Natural killer cell treated with Interleukin-12 subunit alpha and Interleukin-12 subunit beta and Interleukin-15 and Interleukin-18, amount 100 ng/mL, for 72 hours (primary cell): Measurements from ENCODE around the gene KCNMA1. TPM values are rescaled to one million over a fixed set of nuclear protein-coding genes. Genes with fewer than 3 reads are reported as not detected.

Experiments
- ATAC-seq, 2 donors: fragments of 150-1000 bp; cut with Tn5 transposase in 1 of 2; sonication (Bioruptor Pico), chemical (Tn5 transposase) in 1 of 2; 2 replicates each; pipeline ENCODE4 v1.10.0; 2021
- DNase-seq: peaks from one replicate; pipeline ENCODE4 v3.0.0; 2022; ENCODE audit warnings: low spot score
- H3K27ac Mint-ChIP-seq, 2 donors: 1 replicate in 1 of 2; 2 replicates in 1 of 2; pipeline ENCODE4 v1.8.0; 2022; ENCODE audit warnings: mixed read lengths in 2 of 2, mild to moderate bottlenecking in 1 of 2, moderate library complexity in 1 of 2
- H3K27me3 Mint-ChIP-seq, 2 donors: 1 replicate in 1 of 2; 2 replicates in 1 of 2; pipeline ENCODE4 v1.8.0; 2022; ENCODE audit warnings: mixed read lengths in 2 of 2
- H3K36me3 Mint-ChIP-seq: one replicate; pipeline ENCODE4 v1.8.0; 2022; ENCODE audit warnings: mixed read lengths
- H3K4me1 Mint-ChIP-seq, 2 donors: 1 replicate in 1 of 2; 2 replicates in 1 of 2; pipeline ENCODE4 v1.8.0; 2022; ENCODE audit warnings: low read depth in 2 of 2, mixed read lengths in 2 of 2, mild to moderate bottlenecking in 1 of 2
- H3K4me3 Mint-ChIP-seq: one replicate; pipeline ENCODE4 v1.8.0; 2022; ENCODE audit warnings: mixed read lengths
- H3K9me3 Mint-ChIP-seq: 2 replicates; pipeline ENCODE4 v1.8.0; 2022; ENCODE audit warnings: mixed read lengths
- total RNA-seq, 2 donors: library from RNA; stranded (reverse); gene quantifications; one replicate each; pipeline ENCODE4 v1.2.3, GENCODE V29; 2022

The KCNMA1 gene
- total RNA-seq, 2 donors from 2014 or later = 2.8 TPM; not detected in 1

DNA sequence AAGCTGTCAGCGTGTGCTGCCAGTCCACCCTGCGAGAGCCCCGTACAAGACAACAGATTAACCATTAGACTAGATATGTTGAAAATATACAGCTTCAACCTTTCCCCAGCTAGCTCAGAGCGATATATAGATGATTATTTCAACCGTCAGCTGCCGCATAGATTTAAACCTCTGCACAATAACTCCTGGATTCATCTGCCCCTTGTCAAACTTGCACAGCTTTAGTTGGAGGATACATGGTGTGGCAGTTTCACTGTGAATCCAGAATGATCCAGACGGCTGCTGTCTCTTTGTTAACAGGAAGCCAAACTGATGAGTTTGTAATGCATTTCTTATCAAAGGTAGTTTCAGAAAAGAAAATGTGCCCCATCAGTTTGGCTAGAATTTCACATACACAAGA is 659.7 kb downstream of the KCNMA1 start:
- no peaks in the 10 kb centered on the region for H3K36me3 Mint-ChIP-seq
- H3K4me3 Mint-ChIP-seq = no peak overlapping the region
- H3K27ac Mint-ChIP-seq = no peak overlapping the region
- no peaks in the 10 kb centered on the region for H3K9me3 Mint-ChIP-seq
- peaks cover 7 to 8% of the 10 kb centered on the region in 2 donors for H3K27me3 Mint-ChIP-seq
- ATAC-seq (no peak), DNase-seq (no peak)
- no peaks in the 10 kb centered on the region for H3K4me1 Mint-ChIP-seq

DNA sequence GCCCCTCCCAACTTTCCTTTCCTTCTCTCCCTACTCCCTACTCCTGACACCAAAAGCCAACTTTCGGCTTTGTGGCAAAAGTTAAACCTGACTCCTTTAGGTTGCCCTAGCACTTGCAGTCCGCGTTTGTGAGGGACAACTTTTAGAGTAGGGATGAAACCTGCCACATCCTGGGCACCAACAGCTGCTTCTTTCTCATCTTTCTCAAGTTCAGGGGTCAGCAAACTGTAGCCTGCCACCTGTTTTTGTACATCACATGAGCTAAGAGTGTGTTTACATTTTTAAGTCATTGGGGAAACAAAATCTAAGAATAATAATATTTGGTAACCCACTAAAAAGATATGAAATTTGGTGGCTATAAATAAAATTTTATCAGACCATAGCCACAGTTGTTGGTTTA is 660.6 kb downstream of the KCNMA1 start:
- Mint-ChIP-seq H3K9me3 (no peaks in the 10 kb centered on the region), H3K27me3 (peaks cover 3 to 8% of the 10 kb centered on the region in 2 donors)
- ATAC-seq = no peak

DNA sequence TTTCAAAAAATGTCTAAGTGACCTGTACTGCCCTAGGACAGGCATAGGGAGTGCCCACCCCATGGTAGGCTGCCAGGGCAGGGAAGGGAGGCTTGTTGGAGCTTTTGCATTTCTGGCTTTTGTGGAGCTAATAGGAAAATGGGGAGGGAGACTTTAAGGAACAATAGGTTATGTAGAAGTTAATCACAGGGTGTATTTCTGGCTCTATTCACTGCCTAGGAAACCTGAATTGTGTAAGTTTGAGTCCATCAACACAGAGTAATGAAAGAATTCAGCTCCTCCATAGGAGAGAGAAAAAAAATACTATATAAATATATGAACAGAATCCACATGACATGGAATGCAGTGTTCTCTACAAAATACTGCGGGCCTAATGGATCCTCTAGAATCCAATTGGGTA is 661.5 kb downstream of the KCNMA1 start:
- H3K9me3 Mint-ChIP-seq = no peaks in the 10 kb centered on the region
- H3K4me1 Mint-ChIP-seq = no peaks in the 10 kb centered on the region
- H3K27me3 Mint-ChIP-seq = peaks cover 0 to 8% of the 10 kb centered on the region in 2 donors
- DNase-seq (no peak), ATAC-seq (no peak)
- H3K27ac Mint-ChIP-seq = no peak overlapping the region
- no peak overlapping the region for H3K4me3 Mint-ChIP-seq
- H3K36me3 Mint-ChIP-seq = no peaks in the 10 kb centered on the region

More for the DNA sequence above, 660.6 kb downstream of the KCNMA1 start:
- Mint-ChIP-seq H3K4me3 (no peak overlapping the region), H3K27ac (no peak overlapping the region), H3K4me1 (no peaks in the 10 kb centered on the region), H3K36me3 (no peaks in the 10 kb centered on the region)
- no peak for DNase-seq

DNA sequence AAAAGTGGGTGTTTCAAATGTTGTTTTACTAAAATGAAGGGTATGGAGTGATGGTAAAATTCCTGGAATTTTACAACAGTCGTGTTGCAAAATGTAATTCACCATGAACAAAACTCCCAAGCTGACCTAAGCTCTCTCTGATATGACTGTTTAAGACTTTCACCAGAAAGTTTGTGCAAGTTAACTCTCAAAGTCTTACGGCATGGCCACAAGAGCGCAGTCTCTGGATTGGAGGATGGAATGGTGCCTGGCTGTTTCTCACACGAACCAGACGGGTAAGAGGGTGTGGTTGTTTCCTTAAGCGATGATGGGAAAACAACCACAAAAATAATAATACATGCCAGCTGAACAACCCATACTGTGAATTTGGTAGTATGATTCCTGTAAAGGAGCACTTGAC is 662.5 kb downstream of the KCNMA1 start:
- no peak for ATAC-seq
- H3K36me3 Mint-ChIP-seq = no peaks in the 10 kb centered on the region
- peaks cover 0 to 12% of the 10 kb centered on the region in 2 donors for H3K27me3 Mint-ChIP-seq
- no peak overlapping the region for H3K4me3 Mint-ChIP-seq
- H3K4me1 Mint-ChIP-seq = no peaks in the 10 kb centered on the region
- no peaks in the 10 kb centered on the region for H3K9me3 Mint-ChIP-seq
- DNase-seq = no peak
- H3K27ac Mint-ChIP-seq = no peak overlapping the region

DNA sequence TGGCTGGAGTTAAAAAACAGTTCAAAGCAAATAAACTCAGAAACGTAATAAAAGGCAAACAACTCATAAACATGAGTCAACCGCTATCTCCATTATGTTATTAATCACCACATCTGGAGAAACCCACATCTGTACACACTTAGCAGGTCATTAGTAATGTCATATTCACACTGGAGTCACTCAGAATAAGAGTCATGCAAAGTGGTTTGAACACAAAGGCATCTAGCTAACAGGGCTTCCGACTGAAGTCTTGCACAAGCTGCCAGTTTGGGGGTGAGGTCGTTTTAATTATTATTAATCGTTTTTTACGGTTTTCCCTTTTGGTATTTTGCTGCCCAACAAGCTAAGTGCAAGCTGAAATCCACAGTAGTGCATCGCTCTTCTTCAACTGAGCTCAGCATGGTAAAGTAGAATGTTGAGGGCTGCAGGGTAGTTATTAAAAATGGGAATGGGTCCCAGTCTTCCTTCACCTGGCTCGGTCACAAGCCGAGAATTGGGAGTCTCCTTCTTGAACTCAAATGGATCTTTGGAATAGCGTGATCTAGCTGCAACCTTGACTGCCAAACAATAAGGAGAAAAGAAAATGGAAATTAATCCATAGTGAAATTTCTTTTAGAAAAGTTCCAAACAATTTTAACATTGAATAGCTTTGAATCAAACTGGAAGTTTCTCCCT is 663.5 kb downstream of the KCNMA1 start:
- Mint-ChIP-seq H3K36me3 (no peaks in the 10 kb centered on the region), H3K4me3 (no peak overlapping the region), H3K9me3 (no peaks in the 10 kb centered on the region), H3K4me1 (no peaks in the 10 kb centered on the region), H3K27me3 (peaks cover 0 to 12% of the 10 kb centered on the region in 2 donors), H3K27ac (no peak overlapping the region)
- ATAC-seq (no peak), DNase-seq (no peak)

DNA sequence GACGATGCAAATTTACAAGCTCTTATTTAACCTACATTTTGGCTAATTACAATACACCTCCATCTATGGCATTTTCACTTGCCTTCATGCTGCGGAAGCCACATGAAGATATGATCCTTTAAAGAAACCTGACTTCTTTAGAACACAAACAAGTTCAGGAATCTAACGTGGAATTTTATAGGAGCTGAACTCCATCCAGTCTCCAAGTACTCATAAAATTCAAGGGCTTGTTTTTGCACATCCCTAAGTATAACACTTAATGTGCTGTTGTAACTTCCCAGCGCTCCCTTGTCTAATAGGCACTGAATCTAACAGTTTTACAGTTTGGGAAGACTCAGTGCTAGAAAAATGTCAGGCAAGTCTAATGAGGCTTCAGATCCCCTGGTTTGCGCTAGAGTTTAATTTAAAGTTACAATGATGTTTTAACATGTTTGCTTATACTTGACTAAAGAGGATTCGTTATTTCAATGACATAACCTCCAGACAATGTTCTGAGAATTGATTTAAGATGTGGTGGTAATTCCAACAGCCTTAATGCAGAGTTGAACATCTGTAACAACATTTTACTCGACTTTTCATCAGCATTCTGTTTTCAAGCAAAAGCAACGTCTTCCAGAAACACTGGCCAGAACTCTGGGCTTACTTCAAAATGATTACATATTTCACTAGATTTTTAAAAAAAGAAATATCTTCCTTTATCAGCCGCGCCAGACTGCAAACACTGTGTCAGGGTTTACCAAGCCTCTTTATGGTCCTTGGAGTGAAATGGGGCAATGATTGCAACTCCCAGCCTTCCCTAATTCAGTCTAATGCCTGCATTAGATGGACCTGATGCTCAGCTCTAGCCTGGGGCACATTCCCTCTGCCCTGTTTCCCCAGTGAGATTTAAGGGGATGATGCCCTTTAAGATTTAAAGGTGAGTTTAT is 664.3 kb downstream of the KCNMA1 start:
- Mint-ChIP-seq H3K9me3 (no peaks in the 10 kb centered on the region), H3K27me3 (peaks cover 8 to 12% of the 10 kb centered on the region in 2 donors), H3K4me3 (no peak overlapping the region), H3K27ac (no peak overlapping the region), H3K36me3 (no peaks in the 10 kb centered on the region), H3K4me1 (no peaks in the 10 kb centered on the region)
- DNase-seq (no peak), ATAC-seq (no peak)

DNA sequence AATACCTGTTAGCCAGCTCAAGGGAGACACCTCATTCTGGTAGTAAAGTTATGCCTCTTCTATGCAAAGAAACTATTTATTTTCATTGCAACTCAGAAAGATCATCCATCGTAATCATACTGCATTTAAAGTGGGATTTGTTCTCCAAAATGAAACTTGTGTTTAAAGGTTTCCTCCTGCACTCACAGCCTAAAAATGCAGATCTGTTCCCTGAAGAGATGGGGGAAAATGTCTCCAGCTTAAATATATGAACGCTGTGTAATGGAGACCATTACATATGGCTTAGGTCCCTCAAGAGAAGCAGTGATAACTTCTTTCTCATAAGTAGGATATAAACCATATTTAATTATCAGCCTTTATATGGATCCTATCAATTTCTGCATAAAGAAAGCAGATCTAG is 665.1 kb downstream of the KCNMA1 start:
- Mint-ChIP-seq H3K27me3 (peaks cover 13 to 16% of the 10 kb centered on the region in 2 donors), H3K4me1 (no peaks in the 10 kb centered on the region), H3K4me3 (no peak overlapping the region), H3K27ac (no peak overlapping the region), H3K9me3 (no peaks in the 10 kb centered on the region), H3K36me3 (no peaks in the 10 kb centered on the region)
- ATAC-seq (no peak), DNase-seq (no peak)

DNA sequence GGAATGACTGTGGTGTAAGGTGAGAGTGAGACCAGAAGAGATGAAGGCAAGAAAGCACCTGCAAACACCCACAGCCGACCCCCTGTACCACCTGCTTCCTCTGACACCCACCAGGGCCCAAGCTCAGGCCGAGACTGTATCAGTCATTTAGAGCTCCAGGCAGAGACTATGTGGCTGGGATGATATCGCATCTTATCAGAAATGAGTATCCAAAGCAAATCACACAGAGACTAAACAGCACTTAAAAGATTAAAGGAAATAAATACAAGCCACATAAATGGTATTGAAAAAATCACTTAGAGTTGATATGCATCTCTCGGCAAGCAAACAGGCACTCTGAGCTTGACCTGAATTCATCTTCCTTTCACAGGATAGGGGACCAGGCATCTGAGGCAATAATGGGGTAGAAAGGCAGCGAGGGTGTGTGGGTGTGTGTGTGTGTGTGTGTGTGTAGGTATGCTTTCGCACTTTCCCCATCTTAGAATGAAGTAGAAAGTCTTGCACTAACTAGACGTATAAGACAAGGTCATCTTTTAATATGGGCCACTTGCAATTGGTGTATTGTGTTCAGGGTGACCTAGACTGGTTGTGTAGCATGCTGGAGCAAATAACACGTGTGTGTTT is 665.9 kb downstream of the KCNMA1 start:
- Mint-ChIP-seq H3K27ac (no peak overlapping the region), H3K4me3 (no peak overlapping the region), H3K36me3 (no peaks in the 10 kb centered on the region), H3K4me1 (no peaks in the 10 kb centered on the region), H3K9me3 (no peaks in the 10 kb centered on the region), H3K27me3 (peaks cover 13 to 24% of the 10 kb centered on the region in 2 donors)
- ATAC-seq = no peak
- no peak for DNase-seq

DNA sequence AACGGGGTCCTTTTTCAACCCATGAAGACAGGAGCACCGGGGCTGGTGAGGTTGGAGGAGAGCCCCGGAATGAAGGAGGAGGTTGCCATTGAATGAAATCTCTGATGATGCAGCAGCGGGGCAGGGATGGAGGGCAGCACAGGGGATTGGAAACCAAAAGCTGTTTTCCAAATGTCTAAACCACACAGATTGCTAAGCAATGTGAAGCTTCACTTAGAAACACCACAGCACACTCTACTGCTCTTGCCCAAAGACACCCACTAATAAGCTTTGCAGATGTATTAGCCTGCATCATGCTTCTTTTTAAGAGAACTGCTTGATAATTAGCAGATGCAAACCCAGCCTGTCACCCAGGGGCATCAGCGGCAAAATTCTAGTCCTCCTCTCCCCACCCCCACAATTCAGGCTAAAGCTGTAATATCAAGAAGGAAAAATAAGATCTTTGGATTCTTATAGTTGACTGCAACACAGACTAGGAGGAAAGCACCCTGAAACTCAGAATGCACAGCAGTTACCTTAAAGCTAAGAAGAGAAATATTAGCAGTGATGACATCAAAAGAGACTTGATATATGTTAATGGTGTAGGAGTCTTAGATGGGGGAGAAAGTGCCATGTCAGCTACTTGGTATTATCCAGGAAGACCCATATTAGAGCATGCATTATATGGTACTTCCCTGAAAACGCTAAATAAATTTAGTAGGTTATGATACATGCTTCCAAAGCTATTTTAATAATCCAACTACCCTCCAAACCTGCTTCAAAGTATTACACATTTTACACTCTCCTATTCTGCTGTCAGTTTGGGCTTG is 666.7 kb downstream of the KCNMA1 start:
- Mint-ChIP-seq H3K4me3 (no peak overlapping the region), H3K27ac (no peak overlapping the region), H3K4me1 (no peaks in the 10 kb centered on the region), H3K36me3 (no peaks in the 10 kb centered on the region), H3K9me3 (no peaks in the 10 kb centered on the region), H3K27me3 (peaks cover 13 to 24% of the 10 kb centered on the region in 2 donors)
- DNase-seq (no peak), ATAC-seq (no peak)

DNA sequence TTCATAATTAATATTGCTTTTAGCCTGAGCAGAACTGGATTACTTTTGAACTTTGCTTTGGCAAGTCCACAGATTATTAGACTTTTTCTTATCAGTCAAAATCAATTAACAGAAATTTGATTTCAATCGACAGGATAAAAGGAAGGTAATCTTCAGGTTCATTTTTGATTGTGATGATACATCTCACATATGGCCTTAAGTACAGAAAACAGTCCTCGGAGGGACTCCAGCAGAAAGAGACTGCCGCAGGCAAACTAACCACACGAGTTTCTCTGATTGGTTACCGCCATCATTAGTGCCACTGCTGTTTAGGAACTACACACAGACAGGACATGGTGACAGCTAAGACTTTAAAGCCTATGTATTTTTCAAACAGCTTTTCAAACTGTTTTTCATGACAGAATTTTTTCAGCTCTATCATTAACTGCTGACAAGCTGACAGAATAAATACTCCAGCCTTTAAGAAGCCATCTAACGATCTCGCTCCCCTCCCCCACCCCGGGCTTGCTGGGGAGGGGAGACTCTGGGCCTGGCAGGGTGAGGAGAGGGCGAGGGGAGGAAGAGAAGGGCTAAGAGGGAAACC is 668.2 kb downstream of the KCNMA1 start:
- H3K36me3 Mint-ChIP-seq = no peaks in the 10 kb centered on the region
- no peaks in the 10 kb centered on the region for H3K9me3 Mint-ChIP-seq
- no peak for DNase-seq
- no peak for ATAC-seq
- peaks cover 9 to 24% of the 10 kb centered on the region in 2 donors for H3K27me3 Mint-ChIP-seq
- no peak overlapping the region for H3K27ac Mint-ChIP-seq
- no peak overlapping the region for H3K4me3 Mint-ChIP-seq
- H3K4me1 Mint-ChIP-seq = no peaks in the 10 kb centered on the region

DNA sequence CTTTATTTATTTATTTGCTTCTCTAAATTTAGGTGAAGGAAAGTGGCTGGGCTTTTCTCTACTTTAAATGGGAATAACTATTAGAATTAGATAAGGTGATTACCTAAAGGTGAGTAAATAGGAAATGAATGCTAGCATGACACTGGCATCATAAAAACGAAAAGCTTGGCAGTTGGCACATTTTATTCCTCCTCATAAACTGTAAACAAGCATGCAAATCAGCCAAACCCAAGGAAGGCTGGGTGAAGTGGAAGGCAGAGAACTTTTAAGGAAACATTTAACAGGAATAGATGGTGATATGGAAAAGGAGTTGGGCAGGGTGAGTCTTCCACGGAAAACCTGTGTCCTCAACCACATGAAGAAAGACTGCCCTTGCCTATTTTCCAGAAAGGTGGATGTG is 669.1 kb downstream of the KCNMA1 start:
- no peaks in the 10 kb centered on the region for H3K9me3 Mint-ChIP-seq
- H3K27me3 Mint-ChIP-seq = peaks cover 12 to 24% of the 10 kb centered on the region in 2 donors
- H3K4me3 Mint-ChIP-seq = no peak overlapping the region
- no peaks in the 10 kb centered on the region for H3K4me1 Mint-ChIP-seq
- ATAC-seq (no peak), DNase-seq (no peak)
- H3K27ac Mint-ChIP-seq = no peak overlapping the region
- no peaks in the 10 kb centered on the region for H3K36me3 Mint-ChIP-seq

DNA sequence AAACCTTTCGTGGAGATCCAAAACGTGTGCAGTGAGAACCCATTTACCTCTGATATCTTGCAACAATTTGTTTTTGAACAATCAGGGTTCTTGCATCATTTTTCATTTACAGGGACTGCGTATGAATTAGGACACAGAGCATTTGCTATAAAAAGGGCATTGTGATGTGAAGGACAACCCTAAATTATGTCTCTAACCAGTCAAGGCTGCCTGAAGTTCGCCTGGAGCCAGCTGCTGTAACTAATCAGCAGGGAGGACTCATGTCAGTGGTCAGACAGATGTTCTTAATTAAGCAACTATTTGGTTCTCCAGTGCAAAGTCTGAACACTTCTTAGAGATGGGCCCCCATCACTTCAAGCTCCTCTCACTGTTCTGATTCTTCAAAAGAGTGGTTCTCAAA is 674.8 kb downstream of the KCNMA1 start:
- Mint-ChIP-seq H3K9me3 (no peaks in the 10 kb centered on the region), H3K36me3 (no peaks in the 10 kb centered on the region), H3K4me3 (no peak overlapping the region), H3K4me1 (no peaks in the 10 kb centered on the region), H3K27ac (no peak overlapping the region), H3K27me3 (peaks cover 12 to 18% of the 10 kb centered on the region in 2 donors)
- DNase-seq = no peak
- ATAC-seq = no peak

DNA sequence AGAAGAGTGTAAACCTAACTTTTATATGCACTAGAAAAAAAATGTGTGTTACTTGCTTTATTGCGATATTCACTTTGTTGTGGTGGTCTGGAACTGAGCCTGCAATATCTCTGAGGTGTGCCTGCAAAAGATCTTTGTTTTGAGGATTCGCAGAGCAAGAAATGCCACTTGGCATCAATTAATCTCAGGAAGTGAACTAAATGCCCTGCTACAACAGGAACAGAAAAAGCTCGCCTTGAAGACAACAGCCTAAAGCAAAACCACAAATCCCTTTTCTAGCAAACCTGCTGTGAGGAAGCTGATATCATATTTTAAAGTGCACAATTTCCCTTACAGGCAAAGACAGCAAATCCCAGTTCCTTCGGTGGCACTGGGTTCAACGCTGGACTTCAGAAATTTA is 675.8 kb downstream of the KCNMA1 start:
- H3K4me1 Mint-ChIP-seq = no peaks in the 10 kb centered on the region
- no peaks in the 10 kb centered on the region for H3K9me3 Mint-ChIP-seq
- ATAC-seq = no peak
- no peak for DNase-seq
- H3K4me3 Mint-ChIP-seq = no peak overlapping the region
- H3K36me3 Mint-ChIP-seq = no peaks in the 10 kb centered on the region
- no peak overlapping the region for H3K27ac Mint-ChIP-seq
- H3K27me3 Mint-ChIP-seq = peaks cover 8 to 11% of the 10 kb centered on the region in 2 donors
